Dedifferentiated amniotic fluid mesenchymal stem cell (primary cell): ENCODE measurements around the gene MRPS31.
A peak's percentile ranks its signal among the peaks of the same experiment; 100 is the strongest.
"Not testable (repeated sequence)": the region's sequence is repeated elsewhere in the genome, so short reads cannot be mapped to it uniquely, and the experiment has no call there.

Experiments
- DNase-seq: peaks from one replicate; pipeline ENCODE4 v3.0.0-alpha.2; 2016; ENCODE audit errors: extremely low spot score

The MRPS31 gene

GRCh38 chr13:40789275-40790153 is 18.5 kb upstream of the MRPS31 start, which contains the start of gene SLC25A15:
Gene SLC25A15, plus strand, starts transcription at chr13:40789611. Its CDS starts 3,616 bp downstream, at chr13:40793227.
- peak; percentile 53 for DNase-seq

GRCh38 chr13:40788540-40789274 is 17.7 kb upstream of the MRPS31 start:
- DNase-seq = not testable (repeated sequence)

- no peak for DNase-seq
Measured at GRCh38 chr13:40787062-40787461, 16.1 kb upstream of the MRPS31 start.

GRCh38 chr13:40786568-40786996 is 15.6 kb upstream of the MRPS31 start:
- DNase-seq = no peak

- no peak for DNase-seq
Measured at GRCh38 chr13:40784540-40784939, 13.6 kb upstream of the MRPS31 start.

GRCh38 chr13:40782971-40783370 is 12.0 kb upstream of the MRPS31 start:
- DNase-seq = not testable (repeated sequence)

GRCh38 chr13:40781717-40782116 is 10.7 kb upstream of the MRPS31 start:
- DNase-seq = no peak

GRCh38 chr13:40780822-40781401 is 9.9 kb upstream of the MRPS31 start:
- DNase-seq = no peak

GRCh38 chr13:40779796-40780285 is 8.9 kb upstream of the MRPS31 start:
- DNase-seq = no peak

- DNase-seq = no peak
Measured at GRCh38 chr13:40779049-40779448, 8.1 kb upstream of the MRPS31 start.

- no peak for DNase-seq
Measured at GRCh38 chr13:40777809-40778175, 6.8 kb upstream of the MRPS31 start.

GRCh38 chr13:40777166-40777808 is 6.3 kb upstream of the MRPS31 start:
- DNase-seq = peak; percentile 19

GRCh38 chr13:40776681-40777165 is 5.7 kb upstream of the MRPS31 start:
- no peak for DNase-seq

- no peak for DNase-seq
Measured at GRCh38 chr13:40776232-40776631, 5.2 kb upstream of the MRPS31 start.

GRCh38 chr13:40774672-40775071 is 3.7 kb upstream of the MRPS31 start:
- DNase-seq = no peak

GRCh38 chr13:40772765-40773473 is 1.9 kb upstream of the MRPS31 start:
- no peak for DNase-seq

GRCh38 chr13:40770609-40770933 is 419 bp downstream of the MRPS31 start:
- no peak for DNase-seq

- no peak for DNase-seq
Measured at GRCh38 chr13:40769970-40770369, 1.0 kb downstream of the MRPS31 start.

- no peak for DNase-seq
Measured at GRCh38 chr13:40765602-40766001, 5.4 kb downstream of the MRPS31 start.

- no peak for DNase-seq
Measured at GRCh38 chr13:40764587-40765403, 6.2 kb downstream of the MRPS31 start.
